ENCODE data around the gene MCM5. TPM values are rescaled to one million over a fixed set of nuclear protein-coding genes. Genes with fewer than 3 reads are reported as not detected.
"Not testable (repeated sequence)": the region's sequence is repeated elsewhere in the genome, so short reads cannot be mapped to it uniquely, and the experiment has no call there.

The MCM5 gene
- total and polyA plus RNA-seq, 2 of the 13 experiments (the other 11 are each of a cell fraction or from before 2014, with no cell fraction given), result 40.2 to 93.5 TPM

DNA sequence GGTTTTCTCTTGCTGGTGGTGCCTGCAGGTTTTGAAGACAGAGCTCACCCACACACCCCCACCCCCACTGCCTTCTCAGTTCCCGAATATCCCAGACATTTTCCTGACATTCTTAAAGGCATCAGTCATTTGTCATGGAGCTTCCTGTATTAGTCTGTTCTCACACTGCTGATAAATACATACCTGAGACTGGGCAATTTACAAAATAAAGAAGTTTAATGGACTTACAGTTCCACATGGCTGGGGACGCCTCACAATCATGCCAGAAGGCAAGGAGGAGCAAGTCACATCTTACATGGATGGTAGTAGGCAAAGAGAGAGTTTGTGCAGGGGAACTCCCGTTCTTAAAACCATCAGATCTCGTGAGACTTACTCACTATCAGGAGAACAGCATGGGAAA, 71.6 kb downstream of the MCM5 start:
- H3K9ac ChIP-seq (ENCODE audit: insufficient read depth, low read depth, low read length); intact Hi-C loops (cut with micrococcal nuclease; ENCODE audit: unreplicated experiment); H3K27me3 ChIP-seq (ENCODE audit: control insufficient read depth in 1 of 2, insufficient read depth in 2 of 2, low read length in 2 of 2); DNase-seq (ENCODE audit: low spot score); CTCF ChIA-PET (ENCODE audit: low intra/inter-chr PET ratio, low total read pairs); BruUV-seq (replicated peaks); H4K20me1 ChIP-seq (ENCODE audit: insufficient read depth, low read length); ATAC-seq; H3K27ac ChIP-seq (ENCODE audit: extremely low read length, insufficient read depth, low read length); H3K79me2 ChIP-seq (ENCODE audit: insufficient read depth, low read length); POLR2A ChIA-PET; in situ Hi-C loops (cut with HindIII; ENCODE audit: extremely low pct_ligation_motif_present, low pct_unique_long_range_greater_than_20kb); H3K9me3 ChIP-seq (ENCODE audit: low read length); H3K36me3 ChIP-seq (replicated peaks in 1 of 2; ENCODE audit: control insufficient read depth in 1 of 2, insufficient read depth in 2 of 2, low read length in 2 of 2); FAIRE-seq; H2AFZ ChIP-seq (ENCODE audit: low read length); H3K4me3 ChIP-seq (replicated peaks in 1 of 3; ENCODE audit: insufficient read depth in 1 of 3, low read depth in 2 of 3, low read length in 3 of 3): not testable (repeated sequence)
- peak overlapping the region; percentile 4; the same call in 1 of the 2 replicates for H3K4me2 ChIP-seq (ENCODE audit: low read depth, low read length)
- 37% methylated on average over 4 of the region's 4 CpGs for WGBS (ENCODE audit: low lambda C conversion rate)
- H3K4me1 ChIP-seq (ENCODE audit: insufficient read depth, low read length), result peaks cover 27% of the 10 kb centered on the region
- peak; percentile 58; the same call in 1 of the 2 replicates for TF ChIP-seq ZNF431 (CRISPR knock-in tag; IDR thresholded peaks at IDR 0.05; ENCODE audit: borderline replicate concordance, low read depth)

DNA sequence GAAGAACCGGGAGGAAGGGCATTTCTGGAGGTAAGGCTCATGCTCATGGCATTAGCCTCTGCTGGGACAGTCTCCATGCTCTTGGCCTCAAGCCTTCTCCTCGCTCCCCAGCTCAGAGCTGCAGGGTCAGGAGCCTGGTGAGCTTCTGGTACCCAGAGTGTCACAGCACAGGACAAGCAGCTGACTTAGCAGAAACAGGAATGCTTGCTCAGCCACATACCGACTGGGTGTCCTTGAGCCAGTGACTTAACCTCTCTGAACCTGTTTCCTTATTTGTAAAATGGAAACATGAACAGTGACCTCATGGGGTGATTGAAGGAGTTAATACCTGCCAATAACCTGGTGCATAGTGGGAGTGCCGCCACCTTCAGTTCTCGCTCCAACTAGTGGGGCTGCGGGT, 72.5 kb downstream of the MCM5 start:
- in situ Hi-C loops (cut with HindIII; ENCODE audit: extremely low pct_ligation_motif_present, low pct_unique_long_range_greater_than_20kb), result no loop called here
- H3K9me3 ChIP-seq (ENCODE audit: low read length), result no peaks in the 10 kb centered on the region
- H3K4me2 ChIP-seq (ENCODE audit: low read depth, low read length), result no peak overlapping the region
- H3K36me3 ChIP-seq (replicated peaks in 1 of 2; ENCODE audit: control insufficient read depth in 1 of 2, insufficient read depth in 2 of 2, low read length in 2 of 2), result no peaks in the 10 kb centered on the region
- WGBS (ENCODE audit: low lambda C conversion rate), result 44% methylated on average over 3 of the region's 6 CpGs
- H4K20me1 ChIP-seq (ENCODE audit: insufficient read depth, low read length), result no peaks in the 10 kb centered on the region
- no peak for DNase-seq (ENCODE audit: low spot score)
- no peak overlapping the region for H2AFZ ChIP-seq (ENCODE audit: low read length)
- no peak for FAIRE-seq
- H3K9ac ChIP-seq (ENCODE audit: insufficient read depth, low read depth, low read length), result no peak overlapping the region
- POLR2A ChIA-PET, result no interaction called here
- H3K4me3 ChIP-seq (replicated peaks in 1 of 3; ENCODE audit: insufficient read depth in 1 of 3, low read depth in 2 of 3, low read length in 3 of 3), result no peak overlapping the region
- no TSS peak for BruUV-seq (replicated peaks)
- no peaks in the 10 kb centered on the region for H3K79me2 ChIP-seq (ENCODE audit: insufficient read depth, low read length)
- H3K27ac ChIP-seq (ENCODE audit: extremely low read length, insufficient read depth, low read length), result no peak overlapping the region
- intact Hi-C loops (cut with micrococcal nuclease; ENCODE audit: unreplicated experiment), result no loop called here
- no peak for ATAC-seq
- peaks cover 26% of the 10 kb centered on the region for H3K4me1 ChIP-seq (ENCODE audit: insufficient read depth, low read length)
- CTCF ChIA-PET (ENCODE audit: low intra/inter-chr PET ratio, low total read pairs), result no interaction called here
- H3K27me3 ChIP-seq (ENCODE audit: control insufficient read depth in 1 of 2, insufficient read depth in 2 of 2, low read length in 2 of 2), result peaks cover 0 to 13% of the 10 kb centered on the region in 2 experiments; a peak in 3 of 5 replicates
- TF ChIP-seq, protein P1, sequence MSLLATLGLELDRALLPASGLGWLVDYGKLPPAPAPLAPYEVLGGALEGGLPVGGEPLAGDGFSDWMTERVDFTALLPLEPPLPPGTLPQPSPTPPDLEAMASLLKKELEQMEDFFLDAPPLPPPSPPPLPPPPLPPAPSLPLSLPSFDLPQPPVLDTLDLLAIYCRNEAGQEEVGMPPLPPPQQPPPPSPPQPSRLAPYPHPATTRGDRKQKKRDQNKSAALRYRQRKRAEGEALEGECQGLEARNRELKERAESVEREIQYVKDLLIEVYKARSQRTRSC (CRISPR knock-in tag; IDR thresholded peaks at IDR 0.05; ENCODE audit: low read depth), result no peak
- TF ChIP-seq DRAP1 (CRISPR knock-in tag; IDR thresholded peaks at IDR 0.05) (no peak), ZNF512 (CRISPR knock-in tag; IDR thresholded peaks at IDR 0.05) (no peak), SP140L (CRISPR knock-in tag; IDR thresholded peaks at IDR 0.05; ENCODE audit: borderline replicate concordance) (no peak), MAFK (conservative IDR thresholded peaks at IDR 0.05 in 1 of 2, IDR thresholded peaks at IDR 0.05 in 1 of 2; ENCODE audit: low read length in 2 of 2) (peak; percentile 43 to 69; a peak in 3 of 4 replicates), HOXA5 (CRISPR knock-in tag; IDR thresholded peaks at IDR 0.05) (no peak), ZFX (CRISPR knock-in tag; IDR thresholded peaks at IDR 0.05; ENCODE audit: low read depth) (no peak), ZNF790 (CRISPR knock-in tag; IDR thresholded peaks at IDR 0.05; ENCODE audit: borderline replicate concordance) (no peak), ZNF768 (CRISPR knock-in tag; IDR thresholded peaks at IDR 0.05) (peak; percentile 89)
- TF ChIP-seq, protein P2, sequence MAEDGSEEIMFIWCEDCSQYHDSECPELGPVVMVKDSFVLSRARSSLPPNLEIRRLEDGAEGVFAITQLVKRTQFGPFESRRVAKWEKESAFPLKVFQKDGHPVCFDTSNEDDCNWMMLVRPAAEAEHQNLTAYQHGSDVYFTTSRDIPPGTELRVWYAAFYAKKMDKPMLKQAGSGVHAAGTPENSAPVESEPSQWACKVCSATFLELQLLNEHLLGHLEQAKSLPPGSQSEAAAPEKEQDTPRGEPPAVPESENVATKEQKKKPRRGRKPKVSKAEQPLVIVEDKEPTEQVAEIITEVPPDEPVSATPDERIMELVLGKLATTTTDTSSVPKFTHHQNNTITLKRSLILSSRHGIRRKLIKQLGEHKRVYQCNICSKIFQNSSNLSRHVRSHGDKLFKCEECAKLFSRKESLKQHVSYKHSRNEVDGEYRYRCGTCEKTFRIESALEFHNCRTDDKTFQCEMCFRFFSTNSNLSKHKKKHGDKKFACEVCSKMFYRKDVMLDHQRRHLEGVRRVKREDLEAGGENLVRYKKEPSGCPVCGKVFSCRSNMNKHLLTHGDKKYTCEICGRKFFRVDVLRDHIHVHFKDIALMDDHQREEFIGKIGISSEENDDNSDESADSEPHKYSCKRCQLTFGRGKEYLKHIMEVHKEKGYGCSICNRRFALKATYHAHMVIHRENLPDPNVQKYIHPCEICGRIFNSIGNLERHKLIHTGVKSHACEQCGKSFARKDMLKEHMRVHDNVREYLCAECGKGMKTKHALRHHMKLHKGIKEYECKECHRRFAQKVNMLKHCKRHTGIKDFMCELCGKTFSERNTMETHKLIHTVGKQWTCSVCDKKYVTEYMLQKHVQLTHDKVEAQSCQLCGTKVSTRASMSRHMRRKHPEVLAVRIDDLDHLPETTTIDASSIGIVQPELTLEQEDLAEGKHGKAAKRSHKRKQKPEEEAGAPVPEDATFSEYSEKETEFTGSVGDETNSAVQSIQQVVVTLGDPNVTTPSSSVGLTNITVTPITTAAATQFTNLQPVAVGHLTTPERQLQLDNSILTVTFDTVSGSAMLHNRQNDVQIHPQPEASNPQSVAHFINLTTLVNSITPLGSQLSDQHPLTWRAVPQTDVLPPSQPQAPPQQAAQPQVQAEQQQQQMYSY (CRISPR knock-in tag; IDR thresholded peaks at IDR 0.05), result no peak
- TF ChIP-seq, protein P3, sequence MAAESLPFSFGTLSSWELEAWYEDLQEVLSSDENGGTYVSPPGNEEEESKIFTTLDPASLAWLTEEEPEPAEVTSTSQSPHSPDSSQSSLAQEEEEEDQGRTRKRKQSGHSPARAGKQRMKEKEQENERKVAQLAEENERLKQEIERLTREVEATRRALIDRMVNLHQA (CRISPR knock-in tag; IDR thresholded peaks at IDR 0.05), result no peak

Data from HepG2 (cell line).